GM12864 (cell line): Measurements from ENCODE around the gene CTDSPL2.
"Not testable (repeated sequence)": the region's sequence is repeated elsewhere in the genome, so short reads cannot be mapped to it uniquely, and the experiment has no call there.

Source experiments
- DNase-seq: peaks from one replicate; pipeline ENCODE4 v3.0.0-alpha.2; 2011; ENCODE audit warnings: low read depth
- H3K4me3 ChIP-seq: 2 replicates; pipeline ENCODE4 v1.5.1; 2011; ENCODE audit warnings: mild to moderate bottlenecking, low read depth, low read length, control low read depth
- TF ChIP-seq, protein P1 (sequence below): IDR thresholded peaks from 2 replicates; pipeline ENCODE4 v1.5.1; 2011; ENCODE audit warnings: low read depth, mild to moderate bottlenecking, moderate library complexity, low read length, control low read depth, inconsistent platforms; ENCODE audit errors: missing control alignments

Gene CTDSPL2

GRCh38 chr15:44554934-44555723 lies 127.7 kb downstream of the CTDSPL2 start:
- no peak for DNase-seq
- TF ChIP-seq, protein P1, sequence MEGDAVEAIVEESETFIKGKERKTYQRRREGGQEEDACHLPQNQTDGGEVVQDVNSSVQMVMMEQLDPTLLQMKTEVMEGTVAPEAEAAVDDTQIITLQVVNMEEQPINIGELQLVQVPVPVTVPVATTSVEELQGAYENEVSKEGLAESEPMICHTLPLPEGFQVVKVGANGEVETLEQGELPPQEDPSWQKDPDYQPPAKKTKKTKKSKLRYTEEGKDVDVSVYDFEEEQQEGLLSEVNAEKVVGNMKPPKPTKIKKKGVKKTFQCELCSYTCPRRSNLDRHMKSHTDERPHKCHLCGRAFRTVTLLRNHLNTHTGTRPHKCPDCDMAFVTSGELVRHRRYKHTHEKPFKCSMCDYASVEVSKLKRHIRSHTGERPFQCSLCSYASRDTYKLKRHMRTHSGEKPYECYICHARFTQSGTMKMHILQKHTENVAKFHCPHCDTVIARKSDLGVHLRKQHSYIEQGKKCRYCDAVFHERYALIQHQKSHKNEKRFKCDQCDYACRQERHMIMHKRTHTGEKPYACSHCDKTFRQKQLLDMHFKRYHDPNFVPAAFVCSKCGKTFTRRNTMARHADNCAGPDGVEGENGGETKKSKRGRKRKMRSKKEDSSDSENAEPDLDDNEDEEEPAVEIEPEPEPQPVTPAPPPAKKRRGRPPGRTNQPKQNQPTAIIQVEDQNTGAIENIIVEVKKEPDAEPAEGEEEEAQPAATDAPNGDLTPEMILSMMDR = no peak
- H3K4me3 ChIP-seq = no peak overlapping the region

- not testable (repeated sequence) for DNase-seq, H3K4me3 ChIP-seq
Observed at GRCh38 chr15:44560926-44561325, 133.5 kb downstream of the CTDSPL2 start.

DNA sequence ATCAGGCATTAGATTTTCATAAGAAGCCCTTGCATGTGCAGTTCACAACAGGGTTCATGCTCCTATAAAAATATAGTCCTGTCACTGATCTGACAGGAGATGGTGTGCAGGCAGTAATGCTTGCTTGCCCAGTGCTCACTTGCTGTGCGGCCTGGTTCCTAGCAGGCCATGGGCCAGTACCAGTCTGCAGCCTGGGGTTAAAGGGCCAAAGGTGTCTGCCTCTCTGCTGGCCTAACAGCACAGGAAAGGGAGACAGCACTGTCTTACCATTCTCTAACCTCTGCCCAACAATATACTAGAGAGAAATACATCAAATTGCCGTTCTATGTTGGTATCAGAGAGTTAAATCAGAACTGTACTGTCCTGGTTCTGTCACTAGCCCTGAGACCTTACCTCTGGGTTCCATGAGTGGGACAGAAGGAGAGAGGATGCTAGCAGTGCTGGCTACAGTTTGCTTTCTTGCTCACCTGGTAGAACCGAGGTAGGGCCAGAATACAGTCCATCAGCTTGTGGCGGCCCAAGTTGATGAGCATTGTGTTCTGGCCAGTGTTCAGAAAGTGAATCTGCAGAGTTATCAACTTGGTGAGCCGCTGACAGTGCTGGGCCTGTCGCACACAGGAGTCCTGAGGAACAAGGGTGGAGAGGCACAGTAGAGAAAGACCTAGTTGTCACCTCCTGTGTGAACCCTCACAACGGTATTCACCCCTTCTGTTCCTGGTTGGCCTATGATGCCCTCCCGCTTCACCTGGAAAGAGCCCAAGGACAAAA lies 138.1 kb downstream of the CTDSPL2 start:
- TF ChIP-seq, protein P1 = no peak
- no peak for DNase-seq
- no peak overlapping the region for H3K4me3 ChIP-seq

GRCh38 chr15:44566155-44566540 lies 138.7 kb downstream of the CTDSPL2 start:
- DNase-seq = no peak
- TF ChIP-seq, protein P1 = no peak
- no peak overlapping the region for H3K4me3 ChIP-seq

DNA sequence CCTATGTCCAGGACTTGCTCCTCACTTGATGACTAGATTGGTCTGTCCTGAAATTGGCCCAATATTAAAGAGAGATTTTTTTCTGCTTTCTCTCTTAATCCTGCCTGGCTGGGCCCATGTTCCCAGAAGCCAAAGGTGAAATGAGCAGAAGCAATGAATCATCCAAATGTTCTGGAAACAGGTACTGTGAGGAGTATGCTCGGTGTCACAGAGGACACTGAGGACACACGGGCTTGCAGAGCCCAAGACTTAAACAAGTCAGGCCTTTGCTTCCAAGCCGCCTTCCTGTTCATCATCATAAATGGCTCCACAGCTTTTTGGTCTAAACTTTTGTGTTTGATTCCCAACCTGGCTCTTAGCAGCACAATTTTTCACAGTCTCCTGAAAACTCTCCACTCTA lies 140.9 kb downstream of the CTDSPL2 start:
- TF ChIP-seq, protein P1 = no peak
- no peak for DNase-seq
- no peak overlapping the region for H3K4me3 ChIP-seq

- TF ChIP-seq, protein P1 = no peak
- no peak overlapping the region for H3K4me3 ChIP-seq
- DNase-seq = no peak
Observed at GRCh38 chr15:44569316-44569715, 141.9 kb downstream of the CTDSPL2 start.

DNA sequence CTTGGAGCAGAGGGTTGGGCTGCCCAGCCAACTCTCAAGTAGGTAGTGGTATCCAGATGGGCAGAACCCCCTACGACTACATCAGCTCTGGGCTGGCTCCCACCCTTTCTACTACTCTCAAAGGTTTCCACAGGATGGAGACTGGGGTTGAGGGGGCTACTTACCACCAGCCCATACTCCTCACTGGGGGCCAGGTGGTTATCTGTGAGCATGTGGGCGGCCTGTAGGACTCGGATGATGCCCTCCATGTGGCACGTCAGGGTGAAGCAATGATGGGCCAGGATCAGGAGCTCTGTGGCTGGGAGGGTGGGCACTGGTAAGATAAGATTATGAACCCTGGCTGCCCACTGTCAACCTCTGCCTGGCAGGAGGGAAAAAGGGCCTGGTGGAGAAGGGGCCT lies 142.9 kb downstream of the CTDSPL2 start:
- no peak for DNase-seq
- H3K4me3 ChIP-seq = no peak overlapping the region
- TF ChIP-seq, protein P1 = no peak
